Measurements from ENCODE around the gene CCL22.

DNA sequence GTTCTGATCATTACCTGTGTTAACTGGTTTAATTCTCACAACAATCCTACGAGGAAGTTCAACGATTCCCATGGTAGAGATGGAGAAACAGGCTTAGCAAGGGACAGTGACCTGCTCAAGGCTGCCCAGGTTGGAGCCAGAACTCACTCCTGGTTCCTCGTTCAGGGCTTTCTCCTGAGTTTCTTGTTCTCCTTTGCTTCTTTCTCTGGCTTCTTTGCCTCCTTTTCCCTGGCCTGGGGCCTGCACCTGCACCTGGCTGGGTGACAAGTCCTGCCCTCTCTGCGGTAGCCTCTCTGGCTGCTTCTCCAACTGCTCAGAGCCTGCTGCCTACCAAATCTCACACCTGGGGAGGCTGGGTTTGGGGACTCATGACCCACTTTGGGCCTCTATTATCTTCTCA lies 2.8 kb downstream of the CCL22 start:
- TF ChIP-seq, protein P1, sequence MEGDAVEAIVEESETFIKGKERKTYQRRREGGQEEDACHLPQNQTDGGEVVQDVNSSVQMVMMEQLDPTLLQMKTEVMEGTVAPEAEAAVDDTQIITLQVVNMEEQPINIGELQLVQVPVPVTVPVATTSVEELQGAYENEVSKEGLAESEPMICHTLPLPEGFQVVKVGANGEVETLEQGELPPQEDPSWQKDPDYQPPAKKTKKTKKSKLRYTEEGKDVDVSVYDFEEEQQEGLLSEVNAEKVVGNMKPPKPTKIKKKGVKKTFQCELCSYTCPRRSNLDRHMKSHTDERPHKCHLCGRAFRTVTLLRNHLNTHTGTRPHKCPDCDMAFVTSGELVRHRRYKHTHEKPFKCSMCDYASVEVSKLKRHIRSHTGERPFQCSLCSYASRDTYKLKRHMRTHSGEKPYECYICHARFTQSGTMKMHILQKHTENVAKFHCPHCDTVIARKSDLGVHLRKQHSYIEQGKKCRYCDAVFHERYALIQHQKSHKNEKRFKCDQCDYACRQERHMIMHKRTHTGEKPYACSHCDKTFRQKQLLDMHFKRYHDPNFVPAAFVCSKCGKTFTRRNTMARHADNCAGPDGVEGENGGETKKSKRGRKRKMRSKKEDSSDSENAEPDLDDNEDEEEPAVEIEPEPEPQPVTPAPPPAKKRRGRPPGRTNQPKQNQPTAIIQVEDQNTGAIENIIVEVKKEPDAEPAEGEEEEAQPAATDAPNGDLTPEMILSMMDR (IDR thresholded peaks at IDR 0.05) = no peak
- TF ChIP-seq POLR2AphosphoS5 (IDR thresholded peaks at IDR 0.05; ENCODE audit: insufficient read depth in 1 of 2, low read depth in 1 of 2) = no peak
- TF ChIP-seq POLR2A (IDR thresholded peaks at IDR 0.05) = no peak
